PC-3 (cell line): ENCODE results near the gene OGFOD3. TPM values are rescaled to one million over a fixed set of nuclear protein-coding genes. Genes with fewer than 3 reads are reported as not detected.

Experiments
- ATAC-seq: fragments of 200-7000 bp; cut with Tn5 transposase; 2 replicates; pipeline ENCODE4 v1.9.1; 2020; ENCODE audit warnings: mild to moderate bottlenecking, moderate library complexity
- BruUV-seq: library from RNA; stranded (reverse); fragments of 400-500 nt; replicated peaks from 2 replicates; lab custom pipeline; 2021; lab: Mats Ljungman, UMichigan
- CTCF ChIA-PET: fragments of 300-600 bp; sonication (Branson Sonifier 250); formaldehyde crosslinking; loops from one replicate; lab custom pipeline; 2022; ENCODE audit warnings: antibody characterized with exemption; lab: Charles Lee
- POLR2A ChIA-PET: fragments of 300-600 bp; sonication (Branson Sonifier 250); formaldehyde crosslinking; loops from one replicate; lab custom pipeline; 2022; ENCODE audit warnings: antibody characterized with exemption; ENCODE audit not compliant: unreplicated experiment; lab: Charles Lee
- DNase-seq: peaks from one replicate; pipeline ENCODE4 v3.0.0-alpha.2; 2015
- H2AFZ ChIP-seq: fragments of 300-600 bp; sonication (generic); 2 replicates; pipeline ENCODE4 v1.6.0; 2016; ENCODE audit warnings: antibody characterized with exemption, low read length
- H3F3A ChIP-seq: fragments of 300-600 bp; sonication (generic); one replicate; pipeline ENCODE4 v1.6.0; 2017; ENCODE audit warnings: antibody characterized with exemption, low read length, control low read depth, mild to moderate bottlenecking; ENCODE audit not compliant: unreplicated experiment
- H3K27ac ChIP-seq: fragments of 300-600 bp; sonication (generic); 2 replicates; pipeline ENCODE4 v1.5.1; 2016; ENCODE audit warnings: mild to moderate bottlenecking, low read length
- H3K27me3 ChIP-seq: fragments of 300-600 bp; sonication (generic); 2 replicates; pipeline ENCODE4 v1.6.1; 2016; ENCODE audit warnings: low read length, mixed read lengths
- H3K36me3 ChIP-seq: fragments of 300-600 bp; sonication (generic); 2 replicates; pipeline ENCODE4 v1.6.1; 2016; ENCODE audit warnings: low read depth, mixed run types, low read length, mixed read lengths
- H3K4me1 ChIP-seq: fragments of 300-600 bp; sonication (generic); 2 replicates; pipeline ENCODE4 v1.5.1; 2016; ENCODE audit warnings: low read length; ENCODE audit not compliant: insufficient read depth
- H3K4me2 ChIP-seq: fragments of 300-600 bp; sonication (generic); 2 replicates; pipeline ENCODE4 v1.6.0; 2016; ENCODE audit warnings: low read length
- H3K4me3 ChIP-seq: fragments of 300-600 bp; sonication (generic); 2 replicates; pipeline ENCODE4 v1.5.1; 2016; ENCODE audit warnings: mild to moderate bottlenecking, low read length, mixed read lengths
- H3K79me2 ChIP-seq: fragments of 300-600 bp; sonication (generic); 2 replicates; pipeline ENCODE4 v1.6.1; 2017; ENCODE audit warnings: low read length, mixed read lengths
- H3K9ac ChIP-seq: fragments of 300-600 bp; sonication (generic); 2 replicates; pipeline ENCODE4 v1.6.0; 2016; ENCODE audit warnings: mild to moderate bottlenecking, low read length
- H3K9me2 ChIP-seq: fragments of 300-600 bp; sonication (generic); replicated peaks from 2 replicates; pipeline ENCODE4 v1.6.1; 2016; ENCODE audit warnings: mixed run types, low read length, mixed read lengths
- H3K9me3 ChIP-seq: fragments of 300-600 bp; sonication (generic); 2 replicates; pipeline ENCODE4 v1.6.1; 2016; ENCODE audit warnings: low read length, mixed read lengths
- H4K20me1 ChIP-seq: fragments of 300-600 bp; sonication (generic); 2 replicates; pipeline ENCODE4 v1.6.1; 2016; ENCODE audit warnings: low read length, mixed read lengths
- EZH2 ChIP-seq: fragments of 300-600 bp; sonication (generic); IDR thresholded peaks from one replicate; pipeline ENCODE4 v1.6.1; 2017; ENCODE audit warnings: antibody characterized with exemption, mild to moderate bottlenecking, low read length; ENCODE audit not compliant: unreplicated experiment
- EZH2phosphoT487 ChIP-seq: fragments of 300-600 bp; sonication (generic); IDR thresholded peaks from 2 replicates; pipeline ENCODE4 v1.6.1; 2018; ENCODE audit warnings: mild to moderate bottlenecking, antibody characterized with exemption, low read length, borderline replicate concordance
- intact Hi-C: fragments of 100-400 bp; cut with micrococcal nuclease; formaldehyde crosslinking; loops from 2 replicates; pipeline ENCODE4 v1.9.0; 2023
- total RNA-seq: library from RNA; depleted of rRNA; stranded (reverse); fragments of >200 nt; gene quantifications from 2 replicates; pipeline ENCODE4 v1.2.3, GENCODE V29; 2014
- TF ChIP-seq, protein P1 (sequence below): fragments of 300-600 bp; sonication (generic); conservative IDR thresholded peaks from 2 replicates; pipeline ENCODE4 v1.5.1; 2017; ENCODE audit warnings: antibody characterized with exemption, low read depth, mild to moderate bottlenecking, low read length

Gene OGFOD3
- total RNA-seq, 1 experiment from 2014 or later: 56.1 TPM

DNA sequence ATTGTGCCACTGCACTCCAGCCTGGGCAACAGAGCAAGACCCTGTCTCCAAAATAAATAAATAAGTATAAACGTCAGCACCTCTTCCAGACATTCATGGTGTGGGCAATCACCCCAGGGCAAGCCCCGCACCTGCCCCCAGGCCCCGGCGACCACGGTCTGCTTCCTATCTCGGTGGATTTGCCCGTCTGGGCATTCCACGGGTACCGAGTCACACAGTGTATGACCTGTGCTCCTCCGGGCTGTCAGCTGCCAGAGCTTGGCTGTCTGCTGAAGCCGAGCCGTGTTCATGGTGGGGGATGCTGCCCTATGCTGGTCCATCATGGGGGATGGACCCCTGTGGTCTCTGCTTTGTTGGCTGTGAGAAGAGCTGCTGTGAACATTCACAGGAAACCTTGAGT is 16.7 kb upstream of the OGFOD3 start:
- Histone ChIP-seq H3F3A (no peaks in the 10 kb centered on the region), H3K4me3 (no peak overlapping the region), H3K9ac (no peak overlapping the region), H3K27ac (no peak overlapping the region), H3K79me2 (no peaks in the 10 kb centered on the region), H3K9me3 (no peaks in the 10 kb centered on the region), H3K4me1 (no peaks in the 10 kb centered on the region), H2AFZ (no peak overlapping the region), H3K36me3 (no peaks in the 10 kb centered on the region), H3K9me2 (no peaks in the 10 kb centered on the region), H3K4me2 (no peak overlapping the region), H3K27me3 (no peaks in the 10 kb centered on the region), H4K20me1 (no peaks in the 10 kb centered on the region)
- CTCF ChIA-PET: no interaction called here
- TF ChIP-seq, protein P1, sequence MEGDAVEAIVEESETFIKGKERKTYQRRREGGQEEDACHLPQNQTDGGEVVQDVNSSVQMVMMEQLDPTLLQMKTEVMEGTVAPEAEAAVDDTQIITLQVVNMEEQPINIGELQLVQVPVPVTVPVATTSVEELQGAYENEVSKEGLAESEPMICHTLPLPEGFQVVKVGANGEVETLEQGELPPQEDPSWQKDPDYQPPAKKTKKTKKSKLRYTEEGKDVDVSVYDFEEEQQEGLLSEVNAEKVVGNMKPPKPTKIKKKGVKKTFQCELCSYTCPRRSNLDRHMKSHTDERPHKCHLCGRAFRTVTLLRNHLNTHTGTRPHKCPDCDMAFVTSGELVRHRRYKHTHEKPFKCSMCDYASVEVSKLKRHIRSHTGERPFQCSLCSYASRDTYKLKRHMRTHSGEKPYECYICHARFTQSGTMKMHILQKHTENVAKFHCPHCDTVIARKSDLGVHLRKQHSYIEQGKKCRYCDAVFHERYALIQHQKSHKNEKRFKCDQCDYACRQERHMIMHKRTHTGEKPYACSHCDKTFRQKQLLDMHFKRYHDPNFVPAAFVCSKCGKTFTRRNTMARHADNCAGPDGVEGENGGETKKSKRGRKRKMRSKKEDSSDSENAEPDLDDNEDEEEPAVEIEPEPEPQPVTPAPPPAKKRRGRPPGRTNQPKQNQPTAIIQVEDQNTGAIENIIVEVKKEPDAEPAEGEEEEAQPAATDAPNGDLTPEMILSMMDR: no peak
- no peak for TF ChIP-seq EZH2phosphoT487
- no peak for TF ChIP-seq EZH2
- no TSS peak for BruUV-seq
- intact Hi-C loops: no loop called here
- no peak for DNase-seq
- POLR2A ChIA-PET: no interaction called here
- no peak; the same call in 1 of the 2 replicates for ATAC-seq

DNA sequence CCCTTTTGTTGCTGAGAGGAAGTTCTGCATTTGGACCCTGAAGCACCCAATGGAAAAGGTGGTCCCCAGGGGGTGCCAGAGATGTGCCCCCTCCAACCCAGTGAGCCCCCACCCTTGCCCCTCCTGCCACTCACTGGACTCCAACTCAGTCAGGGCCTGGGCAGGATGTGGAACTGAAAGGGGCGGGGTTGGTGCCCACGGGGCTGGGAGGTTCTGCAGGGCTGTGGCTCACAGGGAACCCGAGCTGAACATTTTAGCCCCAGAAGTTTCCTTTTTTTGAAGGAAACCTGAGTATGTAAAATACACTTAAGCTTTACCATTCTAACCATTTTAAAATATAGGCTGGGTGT is 15.8 kb upstream of the OGFOD3 start:
- no peaks in the 10 kb centered on the region for H3K27me3 ChIP-seq
- no peaks in the 10 kb centered on the region for H3K36me3 ChIP-seq
- no peak overlapping the region for H3K4me2 ChIP-seq
- ATAC-seq (peak; percentile 33; the same call in 1 of the 2 replicates), DNase-seq (no peak)
- H3K9me3 ChIP-seq: no peaks in the 10 kb centered on the region
- H2AFZ ChIP-seq: no peak overlapping the region
- no peak overlapping the region for H3K4me3 ChIP-seq
- ChIA-PET POLR2A (no interaction called here), CTCF (no interaction called here)
- no peaks in the 10 kb centered on the region for H4K20me1 ChIP-seq
- BruUV-seq: no TSS peak
- no peaks in the 10 kb centered on the region for H3K4me1 ChIP-seq
- H3K9ac ChIP-seq: no peak overlapping the region
- no peaks in the 10 kb centered on the region for H3K9me2 ChIP-seq
- intact Hi-C loops: no loop called here
- H3F3A ChIP-seq: no peaks in the 10 kb centered on the region
- H3K79me2 ChIP-seq: no peaks in the 10 kb centered on the region
- H3K27ac ChIP-seq: no peak overlapping the region
- TF ChIP-seq EZH2 (no peak), EZH2phosphoT487 (no peak)
- TF ChIP-seq, protein P1: no peak

DNA sequence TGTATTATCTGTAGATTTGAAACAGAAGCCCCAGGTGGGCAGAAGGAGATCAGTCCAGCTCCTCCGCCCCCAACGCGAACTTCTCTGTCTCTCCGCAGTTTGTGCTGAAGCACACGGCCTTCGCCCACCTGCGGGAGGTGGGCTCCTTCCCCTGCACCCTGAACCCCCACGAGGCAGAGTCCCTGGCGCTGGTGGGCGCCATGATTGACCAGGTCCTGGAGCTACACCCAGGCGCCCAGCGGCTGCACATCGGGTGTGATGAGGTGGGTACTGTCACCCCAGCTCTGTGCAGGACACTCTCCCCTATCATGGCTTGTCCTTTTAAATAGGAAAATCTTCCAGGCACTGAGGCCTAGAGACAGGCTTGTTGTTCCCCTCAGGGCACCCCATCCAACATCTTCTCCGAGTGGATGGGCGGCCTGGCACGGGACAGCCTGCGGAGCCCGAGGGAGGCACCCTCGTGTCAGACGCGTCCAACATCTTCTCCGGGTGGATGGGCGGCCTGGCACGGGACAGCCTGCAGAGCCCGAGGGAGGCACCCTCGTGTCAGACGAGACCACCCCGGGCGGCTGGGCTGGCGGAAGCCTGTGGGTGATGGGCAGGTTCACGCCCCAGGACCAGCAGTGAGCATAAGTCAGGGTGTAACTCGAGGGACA is 15.3 kb upstream of the OGFOD3 start:
- Histone ChIP-seq H2AFZ (no peak overlapping the region), H3K9ac (no peak overlapping the region), H3K4me1 (no peaks in the 10 kb centered on the region), H3K4me2 (no peak overlapping the region), H3K9me3 (no peaks in the 10 kb centered on the region), H3K36me3 (no peaks in the 10 kb centered on the region), H3F3A (no peaks in the 10 kb centered on the region), H3K9me2 (no peaks in the 10 kb centered on the region), H4K20me1 (no peaks in the 10 kb centered on the region), H3K27ac (no peak overlapping the region), H3K27me3 (no peaks in the 10 kb centered on the region), H3K79me2 (no peaks in the 10 kb centered on the region), H3K4me3 (no peak overlapping the region)
- TF ChIP-seq EZH2: no peak
- no peak for TF ChIP-seq EZH2phosphoT487
- TF ChIP-seq, protein P1: no peak
- DNase-seq (no peak), ATAC-seq (no peak)
- ChIA-PET CTCF (no interaction called here), POLR2A (no interaction called here)
- BruUV-seq: no TSS peak
- intact Hi-C loops: no loop called here
